Mucosa of descending colon (tissue), 3 donors: ENCODE data around the gene RAP2B. TPM values are rescaled to one million over a fixed set of nuclear protein-coding genes. Genes with fewer than 3 reads are reported as not detected.

Source experiments
- ATAC-seq: fragments of 200-7000 bp; cut with Tn5 transposase; one replicate; pipeline ENCODE4 v1.9.1; 2020; ENCODE audit warnings: mild to moderate bottlenecking, moderate library complexity
- DNase-seq, 3 donors: peaks; one replicate each; pipeline ENCODE4 v3.0.0-alpha.2; 2020
- H3K36me3 ChIP-seq: fragments of 200-600 bp; one replicate; pipeline ENCODE4 v1.8.0; 2021; ENCODE audit warnings: low read depth, mild to moderate bottlenecking
- H3K4me1 ChIP-seq: fragments of 200-600 bp; one replicate; pipeline ENCODE4 v1.8.0; 2021; ENCODE audit warnings: low read depth, mild to moderate bottlenecking
- H3K4me3 ChIP-seq: fragments of 200-600 bp; one replicate; pipeline ENCODE4 v1.8.0; 2021; ENCODE audit warnings: mild to moderate bottlenecking
- H3K9me3 ChIP-seq: fragments of 200-600 bp; one replicate; pipeline ENCODE4 v1.8.0; 2021; ENCODE audit warnings: mild to moderate bottlenecking
- CTCF ChIP-seq: fragments of 200-600 bp; IDR thresholded peaks from one replicate; pipeline ENCODE4 v1.8.0; 2022; ENCODE audit warnings: antibody characterized with exemption, mild to moderate bottlenecking
- intact Hi-C, 2 donors: fragments of 100-400 bp; cut with DNase I in 1 of 2; cut with micrococcal nuclease in 1 of 2; formaldehyde crosslinking; loops; one replicate each; pipeline versions ENCODE4 v1.11.0 to v1.11.1; 2022; cut with DNase I, micrococcal nuclease
- total RNA-seq, 3 donors: library from RNA; stranded (reverse); fragmentation: NEBNext Ultra II Directional in 2 of 3; extraction: Animal tissue kit (Norgen Biotek cat#: 25700) in 2 of 3; gene quantifications; one replicate each; pipeline versions ENCODE4 v1.2.1 to v1.2.4, GENCODE V29; 2021 to 2023
- donor health status: DM: no; HTN: no; CAD: no; lungs with moderate emphysema.
- donor health status: DM: no; HTN: no; CAD: no.
- donor health status: DM: no; HTN: yes; CAD: no.

RAP2B gene
- total RNA-seq, 3 donors from 2014 or later, result 12.4 to 14.4 (median 14.2) TPM

GRCh38 chr3:153162513-153163392 lies 727 bp downstream of the RAP2B start:
- Histone ChIP-seq H3K4me1 (peaks cover 25% of the 10 kb centered on the region), H3K36me3 (no peaks in the 10 kb centered on the region), H3K4me3 (peak overlapping the region; percentile 66), H3K9me3 (no peaks in the 10 kb centered on the region)
- ATAC-seq (peak; percentile 12), DNase-seq (peak; percentile 44 to 71 (median 68))
- no peak for TF ChIP-seq CTCF
- intact Hi-C loops, result loop anchor here in 1 of 2 donors (10.0 kb wide), 1 partner anchor 118 kb away; no protein-coding TSS in a partner anchor

GRCh38 chr3:153163393-153163724 lies 1.3 kb downstream of the RAP2B start:
- Histone ChIP-seq H3K9me3 (no peaks in the 10 kb centered on the region), H3K4me3 (peak overlapping the region; percentile 66), H3K4me1 (peaks cover 25% of the 10 kb centered on the region), H3K36me3 (no peaks in the 10 kb centered on the region)
- TF ChIP-seq CTCF, result no peak
- DNase-seq (no peak), ATAC-seq (no peak)
- intact Hi-C loops, result loop anchor here in 1 of 2 donors (10.0 kb wide), 1 partner anchor 119 kb away; no protein-coding TSS in a partner anchor

GRCh38 chr3:153163756-153164550 lies 1.9 kb downstream of the RAP2B start:
- DNase-seq (no peak), ATAC-seq (no peak)
- H3K36me3 ChIP-seq, result no peaks in the 10 kb centered on the region
- H3K9me3 ChIP-seq, result no peaks in the 10 kb centered on the region
- intact Hi-C loops, result loop anchor here in 1 of 2 donors (10.0 kb wide), 1 partner anchor 119 kb away; no protein-coding TSS in a partner anchor
- peaks cover 25% of the 10 kb centered on the region for H3K4me1 ChIP-seq
- peak overlapping the region; percentile 66 for H3K4me3 ChIP-seq
- no peak for TF ChIP-seq CTCF

- Histone ChIP-seq H3K36me3 (no peaks in the 10 kb centered on the region), H3K4me3 (no peak overlapping the region), H3K9me3 (no peaks in the 10 kb centered on the region), H3K4me1 (peaks cover 25% of the 10 kb centered on the region)
- DNase-seq, result no peak
- TF ChIP-seq CTCF, result no peak
- intact Hi-C loops, result loop anchor here in 1 of 2 donors (10.0 kb wide), 1 partner anchor 120 kb away; no protein-coding TSS in a partner anchor
- no peak for ATAC-seq
These were observed 3.2 kb downstream of the RAP2B start for GRCh38 chr3:153165261-153165681.

- DNase-seq (peak in 1 of 3 donors; percentile 27), ATAC-seq (no peak)
- Histone ChIP-seq H3K4me1 (peaks cover 25% of the 10 kb centered on the region), H3K4me3 (no peak overlapping the region), H3K9me3 (no peaks in the 10 kb centered on the region), H3K36me3 (no peaks in the 10 kb centered on the region)
- intact Hi-C loops, result loop anchor here in 1 of 2 donors (10.0 kb wide), 1 partner anchor 121 kb away; no protein-coding TSS in a partner anchor
- TF ChIP-seq CTCF, result no peak
These were observed 4.2 kb downstream of the RAP2B start for GRCh38 chr3:153166206-153166605.
